ENCODE results near the gene RPS21. TPM values are rescaled to one million over a fixed set of nuclear protein-coding genes. Genes with fewer than 3 reads are reported as not detected.
A peak's percentile ranks its signal among the peaks of the same experiment; 100 is the strongest.

RPS21 gene
- total RNA-seq, 4 donors from 2014 or later = 819 to 3,701 (median 3,102) TPM

DNA sequence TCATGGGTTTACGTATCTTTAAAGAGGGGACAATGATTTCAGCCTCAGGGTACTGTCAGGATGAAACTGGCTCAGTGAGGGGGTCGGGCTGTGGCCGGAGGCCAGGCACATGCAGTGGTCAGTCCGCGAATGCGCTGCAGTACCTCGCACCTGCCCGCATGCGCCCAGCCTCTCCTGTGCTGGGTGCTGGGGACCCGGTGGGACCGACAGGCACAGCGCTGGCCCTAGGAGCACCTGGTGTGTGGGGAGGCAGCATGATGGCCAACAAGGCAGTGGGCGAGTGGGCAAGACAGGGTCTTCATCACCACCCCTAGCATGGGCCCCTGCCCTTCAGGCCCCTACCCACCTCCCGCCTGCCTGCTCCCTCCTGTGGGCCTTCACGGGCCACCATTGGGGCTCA lies 21.2 kb downstream of the RPS21 start:
- no peaks in the 10 kb centered on the region for H3K27me3 ChIP-seq
- H3K36me3 ChIP-seq = no peaks in the 10 kb centered on the region
- H3K27ac ChIP-seq = no peak overlapping the region
- DNase-seq = no peak
- H3K9me3 ChIP-seq = no peaks in the 10 kb centered on the region
- WGBS, 2 donors = 83 to 100% methylated on average over 1 to 6 of the region's 15 CpGs
- peaks cover 31 to 46% (median 34%) of the 10 kb centered on the region in 3 donors for H3K4me1 ChIP-seq
- intact Hi-C loops (cut with DNase I) = no loop called here
- no peak overlapping the region for H3K4me3 ChIP-seq
- TF ChIP-seq CTCF (IDR thresholded peaks at IDR 0.05) (no peak), POLR2A (IDR thresholded peaks at IDR 0.05) (no peak)

GRCh38 chr20:62408640-62409039 lies 21.7 kb downstream of the RPS21 start:
- H3K4me1 ChIP-seq = peaks cover 31 to 46% (median 34%) of the 10 kb centered on the region in 3 donors

GRCh38 chr20:62409086-62409853 lies 22.4 kb downstream of the RPS21 start:
- H3K4me3 ChIP-seq = no peak overlapping the region
- H3K9me3 ChIP-seq = no peaks in the 10 kb centered on the region
- H3K4me1 ChIP-seq = peaks cover 31 to 46% (median 34%) of the 10 kb centered on the region in 3 donors
- H3K27ac ChIP-seq = no peak overlapping the region
- TF ChIP-seq POLR2A (IDR thresholded peaks at IDR 0.05) (no peak), CTCF (IDR thresholded peaks at IDR 0.05) (no peak)
- no peak for DNase-seq
- 78 to 81% methylated on average over 6 to 10 of the region's 12 CpGs for WGBS, 2 donors
- no peaks in the 10 kb centered on the region for H3K36me3 ChIP-seq
- no peaks in the 10 kb centered on the region for H3K27me3 ChIP-seq
- intact Hi-C loops (cut with DNase I) = no loop called here

More at GRCh38 chr20:62408640-62409039, 21.7 kb downstream of the RPS21 start:
- H3K4me3 ChIP-seq = no peak overlapping the region
- no peak for DNase-seq
- 73 to 92% methylated on average over 8 to 12 of the region's 12 CpGs for WGBS, 2 donors
- H3K36me3 ChIP-seq = no peaks in the 10 kb centered on the region
- no peaks in the 10 kb centered on the region for H3K9me3 ChIP-seq
- TF ChIP-seq CTCF (IDR thresholded peaks at IDR 0.05) (no peak), POLR2A (IDR thresholded peaks at IDR 0.05) (no peak)
- no peaks in the 10 kb centered on the region for H3K27me3 ChIP-seq
- H3K27ac ChIP-seq = no peak overlapping the region
- intact Hi-C loops (cut with DNase I) = no loop called here

DNA sequence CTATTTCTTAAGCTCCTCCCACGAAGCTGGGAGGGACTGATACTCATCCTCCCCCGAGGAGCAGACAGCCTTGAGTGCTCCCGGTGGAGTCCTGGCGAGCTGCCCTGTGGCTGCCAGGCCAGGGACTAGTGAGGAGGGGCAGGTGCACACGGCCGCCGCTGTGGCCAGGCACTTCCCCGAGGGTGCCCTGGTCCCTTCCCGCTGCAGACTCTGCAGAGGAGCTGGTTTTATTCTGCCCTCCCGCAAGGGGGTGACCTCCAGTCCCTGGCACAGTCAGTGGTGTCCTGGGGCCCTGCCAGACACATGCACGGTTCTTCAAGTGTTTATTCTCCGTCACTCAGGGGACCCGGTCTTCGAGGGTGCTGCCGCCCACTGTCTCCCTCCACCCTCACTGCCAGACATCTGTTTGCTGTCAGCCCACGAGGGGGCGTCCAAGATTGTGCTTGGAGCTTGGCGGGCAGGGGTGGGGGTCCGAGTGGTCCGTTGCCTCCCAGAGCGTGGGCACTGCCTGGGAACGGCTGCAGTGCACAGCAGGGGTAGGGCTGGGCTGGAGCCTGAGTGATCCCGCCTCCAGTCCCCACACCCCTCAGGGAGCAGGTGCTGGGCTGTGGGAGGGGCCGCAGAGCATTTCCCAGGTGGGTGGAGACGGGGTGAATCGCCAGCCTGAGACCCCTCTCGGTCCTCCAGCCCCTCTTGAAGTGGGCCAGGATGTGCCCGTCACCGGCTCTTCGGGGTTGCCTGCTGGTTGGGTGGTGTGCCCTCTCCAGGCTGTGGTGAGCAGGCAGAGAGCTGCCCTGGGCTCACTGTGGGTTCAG lies 23.2 kb downstream of the RPS21 start:
- TF ChIP-seq CTCF (IDR thresholded peaks at IDR 0.05) = peak in 4 of 6 experiments; percentile 33 to 50 (median 40)
- TF ChIP-seq POLR2A (IDR thresholded peaks at IDR 0.05) = no peak
- no peak for DNase-seq

More for the DNA sequence above, 23.2 kb downstream of the RPS21 start:
- Histone ChIP-seq H3K9me3 (no peaks in the 10 kb centered on the region), H3K27ac (no peak overlapping the region), H3K27me3 (no peaks in the 10 kb centered on the region), H3K4me3 (no peak overlapping the region), H3K4me1 (peaks cover 31 to 41% (median 34%) of the 10 kb centered on the region in 3 donors), H3K36me3 (no peaks in the 10 kb centered on the region)
- 3 to 4% methylated on average over 4 to 9 of the region's 30 CpGs for WGBS, 2 donors
- intact Hi-C loops (cut with DNase I) = no loop called here
